Activated CD8-positive, alpha-beta memory T cell treated with anti-CD3 and anti-CD28 coated beads, Interleukin-2, amount 50 U/mL, for 24 hours (primary cell): ENCODE measurements around the gene APC2.
A peak's percentile ranks its signal among the peaks of the same experiment; 100 is the strongest.
"Not testable (repeated sequence)": the region's sequence is repeated elsewhere in the genome, so short reads cannot be mapped to it uniquely, and the experiment has no call there.

Experiments used
- DNase-seq: peaks from one replicate; pipeline ENCODE4 v3.0.0-alpha.2; 2020; ENCODE audit errors: extremely low read depth

Gene APC2

GRCh38 chr19:1512671-1513498 is 63.0 kb downstream of the APC2 start, which contains the start of gene ADAMTSL5:
ADAMTSL5 (minus strand) TSS chr19:1513019; CDS start chr19:1510943, 2,076 bp downstream.
- no peak for DNase-seq

GRCh38 chr19:1513499-1514294 is 63.8 kb downstream of the APC2 start:
- peak; percentile 21 for DNase-seq

GRCh38 chr19:1514295-1514661 is 64.4 kb downstream of the APC2 start:
- DNase-seq, result no peak

GRCh38 chr19:1514986-1515721 is 65.2 kb downstream of the APC2 start:
- no peak for DNase-seq

- DNase-seq, result no peak
These were observed 66.5 kb downstream of the APC2 start for GRCh38 chr19:1516395-1516753.

- DNase-seq, result no peak
These were observed 68.5 kb downstream of the APC2 start for GRCh38 chr19:1518471-1518870.

- not testable (repeated sequence) for DNase-seq
These were observed 69.9 kb downstream of the APC2 start for GRCh38 chr19:1519802-1520201.

- DNase-seq, result no peak
These were observed 70.4 kb downstream of the APC2 start for GRCh38 chr19:1520203-1520780.

GRCh38 chr19:1521636-1522035 is 71.7 kb downstream of the APC2 start:
- DNase-seq, result no peak

GRCh38 chr19:1522061-1522460 is 72.1 kb downstream of the APC2 start:
- no peak for DNase-seq

GRCh38 chr19:1522838-1523237 is 72.9 kb downstream of the APC2 start:
- no peak for DNase-seq
